GM12874 (cell line): ENCODE results near the gene NSUN4.
A peak's percentile ranks its signal among the peaks of the same experiment; 100 is the strongest.

ENCODE experiments used
- CTCF ChIP-seq: IDR thresholded peaks from 2 replicates; pipeline ENCODE4 v1.5.1; 2011; ENCODE audit warnings: low read depth, mild to moderate bottlenecking, control low read depth, low read length, moderate library complexity; ENCODE audit not compliant: insufficient read depth

NSUN4 gene

GRCh38 chr1:46333300-46334029 lies 7.1 kb upstream of the NSUN4 start:
- peak; percentile 35; the same call in 1 of the 2 replicates for TF ChIP-seq CTCF

- TF ChIP-seq CTCF, result no peak
Observed at GRCh38 chr1:46334030-46334384, 6.6 kb upstream of the NSUN4 start.

GRCh38 chr1:46335081-46335480 lies 5.5 kb upstream of the NSUN4 start:
- no peak for TF ChIP-seq CTCF

GRCh38 chr1:46341222-46342083 lies 846 bp downstream of the NSUN4 start:
- TF ChIP-seq CTCF, result no peak

GRCh38 chr1:46342084-46342656 lies 1.6 kb downstream of the NSUN4 start:
- peak; percentile 51 for TF ChIP-seq CTCF

- TF ChIP-seq CTCF, result no peak
Observed at GRCh38 chr1:46342677-46343350, 2.2 kb downstream of the NSUN4 start.

GRCh38 chr1:46343351-46343695 lies 2.7 kb downstream of the NSUN4 start:
- TF ChIP-seq CTCF, result no peak
